NCI-H1048 (cell line): ENCODE data around the gene ZDHHC21.
A peak's percentile ranks its signal among the peaks of the same experiment; 100 is the strongest.

Source experiments
- DNase-seq: peaks from one replicate; lab custom pipeline; 2025; lab: John Stamatoyannopoulos, UW

The ZDHHC21 gene

GRCh38 chr9:14616188-14616982 is 76.8 kb downstream of the ZDHHC21 start:
- no peak for DNase-seq

DNA sequence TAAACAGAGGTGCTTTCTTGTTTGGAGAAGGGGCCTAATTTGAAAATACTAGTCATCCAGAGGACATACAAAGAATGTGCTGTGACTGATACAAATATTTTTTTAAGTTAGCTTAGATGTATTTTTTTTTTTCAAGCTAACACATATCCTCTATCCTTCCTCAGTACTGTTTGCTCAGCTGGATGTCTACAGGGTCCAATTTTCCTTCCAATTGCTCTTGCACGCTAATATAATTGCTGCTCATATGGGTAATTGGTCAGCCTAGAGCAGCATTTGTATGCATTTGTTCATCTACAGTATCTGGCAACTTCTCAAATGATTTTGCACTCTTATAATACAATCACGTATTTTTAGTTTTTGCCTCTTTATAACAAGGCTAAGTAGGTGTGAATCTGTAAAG is 84.7 kb downstream of the ZDHHC21 start:
- DNase-seq = no peak

DNA sequence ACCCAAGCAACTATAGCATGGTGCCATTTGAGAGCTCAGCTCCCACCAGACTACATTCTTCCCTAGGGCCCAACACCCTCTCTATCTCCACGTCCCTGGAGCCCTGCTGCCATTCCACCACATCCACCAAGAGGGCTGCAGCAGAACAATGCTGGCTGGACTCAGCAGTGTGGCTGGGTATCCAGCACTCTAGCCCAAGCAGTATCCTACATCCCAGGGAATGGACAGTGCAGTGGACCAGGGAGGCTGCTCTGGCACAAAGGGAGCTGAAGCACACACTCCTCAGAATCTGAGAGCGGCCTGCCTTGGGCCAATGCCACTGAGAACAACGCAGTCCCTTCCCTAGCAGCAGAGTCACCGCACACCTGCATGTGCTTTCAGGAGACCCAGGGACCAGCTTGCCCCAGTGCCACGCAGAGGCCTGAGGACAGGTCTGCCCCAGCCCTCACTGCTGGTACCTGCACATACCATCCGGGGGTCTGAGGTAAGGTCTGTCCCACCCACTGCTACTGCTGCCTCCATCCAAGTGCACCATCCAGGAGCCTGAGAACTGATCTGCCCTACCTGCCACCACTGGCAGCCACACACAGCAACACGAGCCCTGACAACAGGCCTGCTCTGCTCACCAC is 95.9 kb downstream of the ZDHHC21 start:
- no peak for DNase-seq

DNA sequence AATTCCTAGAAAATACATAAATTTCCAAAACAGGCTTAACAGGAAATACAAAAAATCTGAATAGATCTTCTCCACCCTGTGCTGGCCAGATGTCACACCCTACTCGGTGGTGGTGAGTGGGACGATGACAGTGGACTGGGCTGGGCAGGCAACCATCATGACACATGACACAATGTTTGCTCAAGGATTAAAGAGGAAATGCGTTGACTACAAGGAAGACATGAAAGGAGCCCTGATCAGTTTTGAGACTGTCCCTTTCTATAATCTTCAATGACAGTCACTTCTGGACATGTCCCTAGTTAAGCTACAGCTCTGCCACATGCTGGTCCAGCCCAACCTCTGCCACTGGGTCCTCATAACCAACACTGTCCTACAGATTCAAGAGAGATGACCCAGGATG is 99.8 kb downstream of the ZDHHC21 start:
- DNase-seq = no peak

DNA sequence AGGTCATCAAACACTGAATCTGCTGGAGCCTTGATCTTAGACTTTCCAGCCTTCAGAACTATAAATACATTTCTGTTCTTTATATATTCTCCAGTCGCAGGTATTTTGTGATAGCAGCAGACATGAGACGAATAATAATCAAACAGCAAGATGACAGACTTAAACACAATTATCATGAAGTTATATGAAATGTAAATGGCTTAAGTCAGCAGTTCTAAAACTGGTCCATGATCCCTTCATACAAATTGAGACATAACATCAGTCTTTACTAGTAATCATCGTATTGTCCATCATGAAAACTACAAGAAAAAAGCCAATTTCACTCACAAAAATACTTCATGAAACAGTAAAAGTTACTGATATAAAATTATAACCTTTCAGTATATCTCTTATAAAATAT is 101.8 kb downstream of the ZDHHC21 start:
- DNase-seq = no peak

DNA sequence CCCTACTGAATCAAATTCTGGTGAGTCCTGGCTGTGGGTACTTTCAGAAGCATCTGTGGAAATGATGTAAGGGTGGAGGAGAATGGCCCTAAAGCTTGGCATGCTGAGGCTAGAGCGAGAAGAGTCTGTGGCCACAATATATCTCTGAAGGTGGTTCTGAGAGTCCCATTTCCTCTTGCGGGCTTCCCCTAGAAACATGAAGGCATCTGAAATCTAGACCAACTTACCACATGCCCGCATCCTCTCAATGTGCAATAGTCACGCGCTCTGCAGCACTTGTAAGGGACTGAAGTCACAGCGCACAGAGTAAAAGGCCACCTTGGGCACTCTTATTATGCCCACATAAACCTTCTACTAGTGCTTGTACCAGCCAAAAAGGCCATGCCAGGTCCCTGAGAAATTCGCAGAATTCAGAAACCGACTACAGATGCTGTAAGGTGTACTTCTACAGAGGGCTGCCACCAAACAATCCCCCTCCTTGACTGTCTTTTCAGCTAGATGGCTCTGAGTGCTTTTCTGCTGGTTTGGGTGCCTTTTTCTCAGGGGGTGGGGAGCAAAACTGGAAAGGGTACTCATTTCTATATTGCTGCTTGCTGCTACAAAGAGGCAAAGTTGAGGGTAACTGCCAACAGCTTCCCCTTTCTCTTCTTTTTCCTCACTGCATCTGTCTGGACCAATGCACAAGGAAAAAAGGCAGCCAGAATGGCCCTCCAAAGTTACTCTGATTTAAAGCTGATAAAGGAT is 107.3 kb downstream of the ZDHHC21 start:
- no peak for DNase-seq

DNA sequence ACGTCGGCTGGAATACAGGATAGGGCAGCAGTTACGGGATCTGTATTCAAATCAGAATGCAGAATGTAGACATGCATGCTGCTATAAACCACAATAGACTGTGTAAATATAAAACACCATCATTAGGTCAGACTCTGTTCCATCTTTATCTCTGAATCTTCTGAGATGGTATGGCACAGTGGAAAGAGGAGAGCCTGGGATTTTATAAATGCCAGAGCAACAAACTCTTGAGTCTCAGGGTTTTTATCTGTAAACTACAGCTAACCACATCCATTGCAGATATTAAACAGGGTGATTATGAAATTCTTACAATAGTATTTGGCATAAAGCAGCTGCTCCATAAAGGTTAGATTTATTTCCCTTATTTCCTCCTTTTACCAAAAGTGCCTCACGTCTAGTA is 108.7 kb downstream of the ZDHHC21 start:
- DNase-seq = no peak

- DNase-seq = no peak
Measured at GRCh38 chr9:14578030-14578429, 115.2 kb downstream of the ZDHHC21 start.

- DNase-seq = no peak
Measured at GRCh38 chr9:14574173-14574572, 119.1 kb downstream of the ZDHHC21 start.

DNA sequence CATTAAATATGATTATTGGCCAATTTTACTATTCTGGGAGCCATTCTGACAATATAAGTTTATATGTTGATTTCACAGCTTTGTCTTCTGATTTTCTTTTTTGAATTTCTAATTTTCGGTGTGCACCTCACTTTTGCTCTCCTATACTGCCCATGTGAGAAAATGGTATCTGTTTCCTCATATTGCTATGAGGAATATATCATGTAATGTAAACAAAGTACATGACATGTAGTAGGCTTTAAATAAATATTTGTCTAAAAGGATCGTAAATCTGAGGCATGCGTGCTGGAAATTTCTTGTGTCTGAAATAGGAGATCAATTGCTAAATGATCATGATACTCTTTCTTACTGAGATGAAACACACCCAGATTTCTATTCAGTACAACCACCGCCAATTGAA is 119.9 kb downstream of the ZDHHC21 start:
- no peak for DNase-seq

GRCh38 chr9:14565352-14566016 is 127.7 kb downstream of the ZDHHC21 start:
- no peak for DNase-seq

GRCh38 chr9:14563902-14564624 is 129.2 kb downstream of the ZDHHC21 start:
- no peak for DNase-seq

- DNase-seq = peak; percentile 8
Measured at GRCh38 chr9:14561929-14562405, 131.3 kb downstream of the ZDHHC21 start.
